Activated CD8-positive, alpha-beta T cell treated with anti-CD3 and anti-CD28 coated beads for 36 hours (primary cell): ENCODE results near the gene CR2. TPM values are rescaled to one million over a fixed set of nuclear protein-coding genes. Genes with fewer than 3 reads are reported as not detected.
A peak's percentile ranks its signal among the peaks of the same experiment; 100 is the strongest.

Experiments used
- ATAC-seq: fragments of 200-7000 bp; cut with Tn5 transposase; one replicate; pipeline ENCODE4 v1.10.0; 2021; ENCODE audit warnings: mild to moderate bottlenecking, moderate library complexity
- CTCF ChIA-PET: fragments of 350-600 bp; sonication (Branson Sonifier 250); formaldehyde crosslinking; loops from one replicate; lab custom pipeline; 2021; ENCODE audit warnings: antibody characterized with exemption; lab: Charles Lee
- POLR2A ChIA-PET: fragments of 350-600 bp; sonication (Branson Sonifier 250); formaldehyde crosslinking; loops from one replicate; lab custom pipeline; 2021; ENCODE audit warnings: antibody characterized with exemption; lab: Charles Lee
- DNase-seq: peaks from one replicate; pipeline ENCODE4 v3.0.0-alpha.2; 2020
- H3K27ac Mint-ChIP-seq: one replicate; pipeline ENCODE4 v1.8.0; 2021; ENCODE audit warnings: mild to moderate bottlenecking, mixed read lengths
- H3K27me3 Mint-ChIP-seq: one replicate; pipeline ENCODE4 v1.8.0; 2021; ENCODE audit warnings: mixed read lengths
- H3K36me3 Mint-ChIP-seq: one replicate; pipeline ENCODE4 v1.8.0; 2021; ENCODE audit warnings: low read depth, mixed read lengths
- H3K4me1 Mint-ChIP-seq: one replicate; pipeline ENCODE4 v1.8.0; 2021; ENCODE audit warnings: low read depth, mixed read lengths
- H3K4me3 Mint-ChIP-seq: one replicate; pipeline ENCODE4 v1.8.0; 2021; ENCODE audit warnings: mild to moderate bottlenecking, moderate library complexity, mixed read lengths
- H3K9me3 Mint-ChIP-seq: one replicate; pipeline ENCODE4 v1.8.0; 2021; ENCODE audit warnings: mixed read lengths
- intact Hi-C: fragments of 100-400 bp; cut with micrococcal nuclease; formaldehyde crosslinking; loops from one replicate; pipeline ENCODE4 v1.10.0; 2022
- total RNA-seq, 2 experiments: library from RNA; stranded (reverse); gene quantifications; one replicate each; pipeline ENCODE4 v1.2.3, GENCODE V29; 2021
- TF ChIP-seq, protein P1 (sequence below): fragments of 200-600 bp; IDR thresholded peaks from one replicate; pipeline ENCODE4 v1.8.0; 2022; ENCODE audit warnings: antibody characterized with exemption, mild to moderate bottlenecking

CR2 gene
- 1 to 10 TPM; 1.9 to 2.1 TPM for total RNA-seq

DNA sequence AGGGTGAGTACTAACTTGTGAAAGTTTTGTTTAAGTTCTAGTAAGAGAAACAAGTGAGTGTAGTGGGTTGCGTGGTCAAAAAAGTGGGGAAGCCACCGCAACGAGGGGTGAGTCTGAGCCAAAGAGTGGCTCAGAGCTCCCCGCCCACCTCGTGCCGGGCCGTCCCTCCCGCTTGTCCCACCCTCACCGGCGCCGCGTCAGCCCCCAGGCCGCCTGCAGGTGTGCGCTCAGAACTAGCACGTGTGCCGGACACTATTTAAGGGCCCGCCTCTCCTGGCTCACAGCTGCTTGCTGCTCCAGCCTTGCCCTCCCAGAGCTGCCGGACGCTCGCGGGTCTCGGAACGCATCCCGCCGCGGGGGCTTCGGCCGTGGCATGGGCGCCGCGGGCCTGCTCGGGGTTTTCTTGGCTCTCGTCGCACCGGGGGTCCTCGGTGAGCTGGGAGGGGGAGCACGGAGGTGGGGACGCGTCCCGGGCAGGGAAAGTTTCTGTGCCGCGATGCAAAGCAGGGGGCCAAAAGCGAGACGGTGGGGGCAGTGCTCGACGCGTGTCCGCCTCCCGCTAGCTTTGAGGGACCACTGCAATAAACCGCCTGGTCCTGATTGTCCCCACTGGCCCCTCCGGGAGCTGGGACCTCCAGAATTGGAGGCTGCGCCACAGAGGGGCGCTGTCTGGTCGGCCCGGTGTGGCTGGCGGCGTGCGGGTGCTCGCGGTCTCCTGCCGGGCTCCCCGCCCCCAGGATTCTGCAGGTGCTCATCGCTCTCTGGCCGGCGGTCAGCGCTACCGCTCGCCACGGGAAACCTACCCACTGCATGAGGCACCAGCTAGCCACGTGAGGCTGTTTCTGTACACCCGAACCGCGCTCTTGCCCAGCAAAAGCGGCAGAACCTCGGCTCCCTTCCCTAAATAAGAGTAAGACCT lies at the start of gene CR2:
Gene CR2 (plus strand): TSS at position 283 of the 919 bp plus-strand sequence. CDS start 91 bp downstream, at position 374.
- TF ChIP-seq, protein P1, sequence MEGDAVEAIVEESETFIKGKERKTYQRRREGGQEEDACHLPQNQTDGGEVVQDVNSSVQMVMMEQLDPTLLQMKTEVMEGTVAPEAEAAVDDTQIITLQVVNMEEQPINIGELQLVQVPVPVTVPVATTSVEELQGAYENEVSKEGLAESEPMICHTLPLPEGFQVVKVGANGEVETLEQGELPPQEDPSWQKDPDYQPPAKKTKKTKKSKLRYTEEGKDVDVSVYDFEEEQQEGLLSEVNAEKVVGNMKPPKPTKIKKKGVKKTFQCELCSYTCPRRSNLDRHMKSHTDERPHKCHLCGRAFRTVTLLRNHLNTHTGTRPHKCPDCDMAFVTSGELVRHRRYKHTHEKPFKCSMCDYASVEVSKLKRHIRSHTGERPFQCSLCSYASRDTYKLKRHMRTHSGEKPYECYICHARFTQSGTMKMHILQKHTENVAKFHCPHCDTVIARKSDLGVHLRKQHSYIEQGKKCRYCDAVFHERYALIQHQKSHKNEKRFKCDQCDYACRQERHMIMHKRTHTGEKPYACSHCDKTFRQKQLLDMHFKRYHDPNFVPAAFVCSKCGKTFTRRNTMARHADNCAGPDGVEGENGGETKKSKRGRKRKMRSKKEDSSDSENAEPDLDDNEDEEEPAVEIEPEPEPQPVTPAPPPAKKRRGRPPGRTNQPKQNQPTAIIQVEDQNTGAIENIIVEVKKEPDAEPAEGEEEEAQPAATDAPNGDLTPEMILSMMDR: peak; percentile 63
- Mint-ChIP-seq H3K4me3 (peak within 1 kb of the TSS; percentile 68), H3K27me3 (peaks cover 17% of the 10 kb centered on the region), H3K36me3 (no peaks in the 10 kb centered on the region), H3K9me3 (no peaks in the 10 kb centered on the region), H3K27ac (peak within 1 kb of the TSS; percentile 60), H3K4me1 (peaks cover 11% of the 10 kb centered on the region)
- peak; percentile 80 for DNase-seq
- ChIA-PET POLR2A (interaction anchor here (0.8 to 1.7 kb wide), 4 partner anchors 10 to 118 kb away, joined by 3 to 7 read pairs (median 4); no protein-coding TSS in a partner anchor), CTCF (interaction anchor here (0.8 to 3.5 kb wide), 12 partner anchors 9 to 370 kb away, joined by 3 to 22 read pairs (median 4); partner anchors contain the start of gene CR1)
- peak; percentile 85 for ATAC-seq
- intact Hi-C loops: loop anchor here (5.0 kb wide), 1 partner anchor 42 kb away; no protein-coding TSS in a partner anchor

- Mint-ChIP-seq H3K27me3 (peaks cover 5% of the 10 kb centered on the region), H3K4me1 (peaks cover 20% of the 10 kb centered on the region), H3K36me3 (no peaks in the 10 kb centered on the region), H3K9me3 (peaks cover 5% of the 10 kb centered on the region), H3K4me3 (no peak overlapping the region), H3K27ac (no peak overlapping the region)
- intact Hi-C loops: loop anchor here (2.0 to 10.0 kb wide), 4 partner anchors 68 to 320 kb away; partner anchors contain the start of gene CD55
- no peak for DNase-seq
- CTCF ChIA-PET: interaction anchor here (0.6 to 3.1 kb wide), 49 partner anchors 9 to 355 kb away, joined by 3 to 38 read pairs (median 4); partner anchors contain the start of genes C4BPB, CD55, CR1 and CR2
- POLR2A ChIA-PET: interaction anchor here (0.7 to 2.3 kb wide), 3 partner anchors 68 to 83 kb away, joined by 3 to 11 read pairs (median 4); partner anchors contain the start of gene CD55
- peak; percentile 86 for ATAC-seq
- TF ChIP-seq, protein P1: peak; percentile 87
Observed at GRCh38 chr1:207404849-207405525, 49.1 kb upstream of the CR2 start.

DNA sequence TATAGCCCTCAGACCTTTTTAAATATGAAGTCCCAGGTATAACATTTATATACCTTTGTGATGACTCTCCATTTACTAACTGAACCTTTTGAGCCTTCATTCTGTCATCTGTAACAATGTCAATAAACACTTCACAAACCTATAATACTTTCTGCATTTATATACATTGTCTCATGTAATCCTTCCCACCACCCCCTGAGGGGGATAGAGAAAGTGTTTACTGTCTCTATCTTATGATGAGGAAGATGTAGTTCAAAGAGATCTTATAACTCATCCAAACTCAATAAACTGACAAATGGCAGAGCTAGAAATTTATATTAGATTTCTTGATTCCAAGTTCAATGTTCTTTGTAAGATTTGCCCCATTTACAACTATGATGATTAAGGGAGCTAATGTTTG lies 48.3 kb upstream of the CR2 start:
- Mint-ChIP-seq H3K36me3 (no peaks in the 10 kb centered on the region), H3K27me3 (peaks cover 5% of the 10 kb centered on the region), H3K4me3 (no peak overlapping the region), H3K4me1 (peaks cover 20% of the 10 kb centered on the region), H3K9me3 (peaks cover 7% of the 10 kb centered on the region), H3K27ac (no peak overlapping the region)
- intact Hi-C loops: loop anchor here (2.0 to 10.0 kb wide), 4 partner anchors 69 to 321 kb away; partner anchors contain the start of gene CD55
- DNase-seq (no peak), ATAC-seq (no peak)
- POLR2A ChIA-PET: interaction anchor here (1.2 to 2.3 kb wide), 2 partner anchors 69 to 84 kb away, joined by 3 to 11 read pairs; partner anchors contain the start of gene CD55
- TF ChIP-seq, protein P1: no peak
- CTCF ChIA-PET: interaction anchor here (0.7 to 3.1 kb wide), 31 partner anchors 8 to 424 kb away, joined by 3 to 38 read pairs (median 4); partner anchors contain the start of genes C4BPB, CD55, CR1 and CR2

- POLR2A ChIA-PET: interaction anchor here (0.8 to 1.9 kb wide), 2 partner anchors 71 kb away, joined by 3 to 4 read pairs; no protein-coding TSS in a partner anchor
- TF ChIP-seq, protein P1: no peak
- H3K9me3 Mint-ChIP-seq: peaks cover 7% of the 10 kb centered on the region
Observed at GRCh38 chr1:207407655-207408260, 46.4 kb upstream of the CR2 start.

More at GRCh38 chr1:207407655-207408260, 46.4 kb upstream of the CR2 start:
- peak; percentile 24 for ATAC-seq
- DNase-seq: no peak
- H3K4me3 Mint-ChIP-seq: no peak overlapping the region
- peaks cover 35% of the 10 kb centered on the region for H3K4me1 Mint-ChIP-seq
- H3K27me3 Mint-ChIP-seq: peaks cover 5% of the 10 kb centered on the region
- H3K36me3 Mint-ChIP-seq: no peaks in the 10 kb centered on the region
- intact Hi-C loops: loop anchor here (5.0 to 10.0 kb wide), 3 partner anchors 70 to 223 kb away; partner anchors contain the start of gene CD55
- CTCF ChIA-PET: interaction anchor here (0.9 to 1.9 kb wide), 4 partner anchors 15 to 323 kb away, joined by 3 to 5 read pairs (median 4); no protein-coding TSS in a partner anchor
- H3K27ac Mint-ChIP-seq: no peak overlapping the region
